Measurements from ENCODE around the gene ZNF532.

DNA sequence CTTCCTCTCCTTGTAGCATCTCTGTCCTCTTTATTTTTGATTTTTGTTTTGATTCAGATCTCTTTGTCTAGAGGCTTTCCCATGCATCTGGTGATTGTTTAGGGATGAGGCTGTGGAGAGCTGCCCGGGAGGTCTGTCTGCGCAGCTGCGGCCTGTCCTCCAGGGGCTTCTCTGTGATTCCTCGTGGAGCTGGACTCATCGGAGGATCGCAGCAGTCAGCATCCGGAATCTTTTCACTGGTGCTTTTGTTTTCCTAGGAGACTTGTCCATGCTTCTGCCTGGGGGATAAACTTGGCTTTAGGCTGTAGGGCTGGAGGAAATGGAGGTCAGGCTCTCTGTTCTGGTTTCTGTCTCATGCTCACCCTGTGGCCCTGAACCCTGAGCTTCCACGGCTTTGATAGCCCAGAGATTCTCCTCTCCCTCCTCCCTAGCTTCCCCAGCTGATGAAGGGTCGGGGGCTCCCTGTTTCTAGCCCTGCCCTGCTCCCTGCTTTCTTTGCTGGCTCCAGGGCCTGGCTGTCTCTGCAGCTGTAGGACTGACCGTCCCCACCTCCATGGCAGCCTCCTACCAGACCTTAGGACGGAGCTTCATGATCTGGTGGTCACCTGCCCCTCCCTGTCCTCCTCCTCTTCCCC, 35.5 kb downstream of the ZNF532 start:
- TF ChIP-seq POLR2A (IDR thresholded peaks at IDR 0.05): no peak
- TF ChIP-seq, protein P1, sequence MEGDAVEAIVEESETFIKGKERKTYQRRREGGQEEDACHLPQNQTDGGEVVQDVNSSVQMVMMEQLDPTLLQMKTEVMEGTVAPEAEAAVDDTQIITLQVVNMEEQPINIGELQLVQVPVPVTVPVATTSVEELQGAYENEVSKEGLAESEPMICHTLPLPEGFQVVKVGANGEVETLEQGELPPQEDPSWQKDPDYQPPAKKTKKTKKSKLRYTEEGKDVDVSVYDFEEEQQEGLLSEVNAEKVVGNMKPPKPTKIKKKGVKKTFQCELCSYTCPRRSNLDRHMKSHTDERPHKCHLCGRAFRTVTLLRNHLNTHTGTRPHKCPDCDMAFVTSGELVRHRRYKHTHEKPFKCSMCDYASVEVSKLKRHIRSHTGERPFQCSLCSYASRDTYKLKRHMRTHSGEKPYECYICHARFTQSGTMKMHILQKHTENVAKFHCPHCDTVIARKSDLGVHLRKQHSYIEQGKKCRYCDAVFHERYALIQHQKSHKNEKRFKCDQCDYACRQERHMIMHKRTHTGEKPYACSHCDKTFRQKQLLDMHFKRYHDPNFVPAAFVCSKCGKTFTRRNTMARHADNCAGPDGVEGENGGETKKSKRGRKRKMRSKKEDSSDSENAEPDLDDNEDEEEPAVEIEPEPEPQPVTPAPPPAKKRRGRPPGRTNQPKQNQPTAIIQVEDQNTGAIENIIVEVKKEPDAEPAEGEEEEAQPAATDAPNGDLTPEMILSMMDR (IDR thresholded peaks at IDR 0.05): no peak

All from upper lobe of left lung (tissue), 4 donors.